SK-N-SH (cell line): ENCODE results near the gene TEX52.

ENCODE experiments used
- TAF1 ChIP-seq: IDR thresholded peaks from 2 replicates; pipeline ENCODE4 v1.6.1; 2012; ENCODE audit warnings: low read depth, mild to moderate bottlenecking, low read length, moderate library complexity, borderline replicate concordance
- USF1 ChIP-seq: IDR thresholded peaks from 2 replicates; pipeline ENCODE4 v1.4.0; 2012; ENCODE audit warnings: low read depth, borderline replicate concordance

- no peak for TF ChIP-seq USF1
- TF ChIP-seq TAF1 = no peak
Observed at GRCh38 chr12:2877953-2878732, 21.3 kb upstream of the TEX52 start.
